ENCODE measurements around the gene RAD51B.

The RAD51B gene

DNA sequence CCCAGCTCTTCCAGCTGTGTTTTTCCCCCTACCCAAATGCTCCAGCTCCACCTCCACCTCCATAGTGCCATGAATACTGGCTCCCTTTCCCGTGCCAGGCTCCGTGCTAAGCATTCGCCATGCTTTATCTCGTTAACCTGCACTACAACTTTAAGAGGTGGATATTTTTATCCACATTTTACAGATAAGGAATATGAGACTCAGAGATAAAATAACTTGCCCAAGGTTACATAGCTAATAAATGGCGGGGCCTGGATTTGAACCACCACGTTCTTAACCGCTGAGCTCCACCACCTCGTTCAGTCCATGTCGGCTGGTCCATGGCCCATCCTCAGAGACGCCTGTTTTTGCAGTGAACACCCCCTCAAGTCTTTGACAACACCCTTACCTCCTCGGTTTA is 858.3 kb downstream of the RAD51B start:
- peak overlapping the region; percentile 43 for H3K27ac Mint-ChIP-seq
- ATAC-seq (ENCODE audit: low read depth) (no peak), DNase-seq (ENCODE audit: low spot score in 2 of 2) (no peak)
- no peaks in the 10 kb centered on the region for H3K27me3 Mint-ChIP-seq
- H3K36me3 Mint-ChIP-seq = peaks cover 21% of the 10 kb centered on the region
- H3K9me3 Mint-ChIP-seq = no peaks in the 10 kb centered on the region
- H3K4me1 Mint-ChIP-seq = peaks cover 35% of the 10 kb centered on the region
- H3K4me3 Mint-ChIP-seq = no peak overlapping the region

DNA sequence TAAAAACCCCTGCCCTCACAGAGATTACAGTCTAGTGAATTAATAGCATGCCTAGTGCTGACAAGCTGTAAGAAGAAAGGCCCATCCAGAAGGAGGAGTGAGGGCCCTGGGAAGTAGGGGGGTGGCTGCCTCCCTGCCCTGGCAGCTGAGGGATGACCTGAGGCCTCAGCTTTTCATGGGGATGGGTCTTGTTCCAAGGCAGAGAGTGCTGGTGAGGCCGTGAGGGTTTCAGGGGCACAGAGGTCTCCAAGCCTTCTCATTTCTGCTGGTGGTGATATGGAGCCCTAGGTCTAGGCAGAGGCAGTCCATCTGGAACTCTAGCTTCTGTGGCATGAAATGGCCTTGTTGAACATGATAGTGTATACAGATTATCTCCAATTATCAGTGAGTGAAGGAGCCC is 858.9 kb downstream of the RAD51B start:
- Mint-ChIP-seq H3K4me1 (peaks cover 39% of the 10 kb centered on the region), H3K9me3 (no peaks in the 10 kb centered on the region), H3K4me3 (no peak overlapping the region), H3K27me3 (no peaks in the 10 kb centered on the region), H3K27ac (no peak overlapping the region), H3K36me3 (peaks cover 21% of the 10 kb centered on the region)
- ATAC-seq (ENCODE audit: low read depth) (no peak), DNase-seq (ENCODE audit: low spot score in 2 of 2) (no peak)

DNA sequence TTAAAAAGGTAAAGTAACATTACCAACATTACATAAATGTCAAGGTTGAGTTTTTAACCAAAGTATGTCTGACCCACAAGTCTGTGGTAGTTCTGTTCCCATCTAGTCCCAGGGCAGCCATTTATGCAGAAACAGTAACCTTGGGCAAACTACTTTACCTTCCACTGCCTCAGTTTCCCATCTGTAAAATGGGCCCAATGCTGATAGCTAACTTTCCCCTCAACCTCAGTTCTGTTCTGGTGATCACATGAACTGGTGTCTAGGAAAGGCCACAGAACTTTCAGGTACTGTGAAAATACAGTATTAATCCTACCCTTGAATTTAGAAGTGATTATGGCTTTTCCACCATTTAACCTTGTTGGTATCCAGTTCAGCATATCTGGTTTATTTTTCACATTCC is 859.7 kb downstream of the RAD51B start:
- Mint-ChIP-seq H3K4me1 (peaks cover 46% of the 10 kb centered on the region), H3K36me3 (peaks cover 21% of the 10 kb centered on the region), H3K27ac (peak overlapping the region; percentile 60), H3K4me3 (no peak overlapping the region), H3K9me3 (no peaks in the 10 kb centered on the region), H3K27me3 (no peaks in the 10 kb centered on the region)
- ATAC-seq (ENCODE audit: low read depth) (no peak), DNase-seq (ENCODE audit: low spot score in 2 of 2) (no peak)

DNA sequence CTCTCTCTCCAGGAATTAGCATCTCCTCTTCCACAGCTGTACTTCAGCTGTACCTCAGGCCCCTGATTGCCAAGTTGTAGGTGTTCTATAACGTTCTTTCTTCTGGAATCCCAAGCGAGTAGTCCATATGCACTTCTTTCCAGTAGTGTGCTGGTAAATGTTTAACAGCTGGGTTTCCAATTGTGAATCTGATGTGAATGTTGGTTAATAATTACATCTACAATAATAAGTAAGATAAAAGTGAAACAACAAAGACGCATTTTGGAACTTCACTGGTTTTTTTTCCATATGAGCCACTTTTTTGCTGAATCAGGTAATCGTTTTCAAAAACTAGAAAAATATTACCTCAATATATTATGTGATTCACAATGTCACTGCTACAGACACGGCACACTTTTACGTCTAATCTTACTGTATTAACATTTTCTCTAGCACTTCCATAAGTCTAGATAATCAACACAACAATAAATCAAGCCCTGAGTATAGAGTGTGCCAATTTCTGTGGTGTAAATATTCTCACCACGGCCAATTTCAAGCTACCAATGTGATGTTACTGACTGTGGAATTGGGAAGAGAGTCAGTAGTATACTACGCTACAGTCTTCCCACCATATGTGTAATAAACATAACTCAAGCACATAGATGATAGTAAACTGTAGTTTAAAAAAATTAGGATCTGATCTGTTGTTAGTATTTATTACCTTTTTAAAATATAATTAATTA is 860.3 kb downstream of the RAD51B start:
- DNase-seq (ENCODE audit: low spot score in 2 of 2) = no peak
- H3K27me3 Mint-ChIP-seq = no peaks in the 10 kb centered on the region

DNA sequence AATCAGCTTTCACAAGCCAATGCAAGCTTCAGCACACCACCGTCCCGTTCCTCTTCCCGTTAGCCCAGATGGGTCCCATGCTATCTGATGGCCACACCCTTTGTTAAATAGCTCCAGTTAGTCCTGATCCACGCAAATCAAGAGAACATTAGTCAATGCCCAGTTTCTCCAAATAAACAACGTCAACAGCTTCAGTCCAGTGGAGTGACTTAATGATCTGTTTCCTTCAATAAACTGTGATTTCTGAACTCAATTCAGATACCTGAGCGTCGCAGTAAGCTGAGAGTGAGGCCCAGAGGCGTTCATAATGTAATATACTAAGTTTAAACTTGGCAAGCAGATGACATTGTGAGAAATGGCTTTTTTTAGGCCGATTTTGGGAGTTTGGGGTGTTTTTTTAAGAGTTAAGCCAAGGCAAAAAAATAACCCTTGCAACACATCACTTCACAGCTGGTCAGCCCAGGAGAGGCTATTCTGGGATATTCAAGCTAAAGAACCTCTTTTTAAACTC is 861.0 kb downstream of the RAD51B start:
- H3K9me3 Mint-ChIP-seq = no peaks in the 10 kb centered on the region
- DNase-seq (ENCODE audit: low spot score in 2 of 2) (no peak), ATAC-seq (ENCODE audit: low read depth) (no peak)
- H3K36me3 Mint-ChIP-seq = peaks cover 21% of the 10 kb centered on the region
- no peak overlapping the region for H3K4me3 Mint-ChIP-seq
- peak overlapping the region; percentile 53 for H3K27ac Mint-ChIP-seq
- H3K4me1 Mint-ChIP-seq = peaks cover 51% of the 10 kb centered on the region
- H3K27me3 Mint-ChIP-seq = no peaks in the 10 kb centered on the region

More for the DNA sequence above, 860.3 kb downstream of the RAD51B start:
- Mint-ChIP-seq H3K27ac (peak overlapping the region; percentile 60), H3K36me3 (peaks cover 21% of the 10 kb centered on the region), H3K9me3 (no peaks in the 10 kb centered on the region), H3K4me1 (peaks cover 48% of the 10 kb centered on the region), H3K4me3 (no peak overlapping the region)
- no peak for ATAC-seq (ENCODE audit: low read depth)

DNA sequence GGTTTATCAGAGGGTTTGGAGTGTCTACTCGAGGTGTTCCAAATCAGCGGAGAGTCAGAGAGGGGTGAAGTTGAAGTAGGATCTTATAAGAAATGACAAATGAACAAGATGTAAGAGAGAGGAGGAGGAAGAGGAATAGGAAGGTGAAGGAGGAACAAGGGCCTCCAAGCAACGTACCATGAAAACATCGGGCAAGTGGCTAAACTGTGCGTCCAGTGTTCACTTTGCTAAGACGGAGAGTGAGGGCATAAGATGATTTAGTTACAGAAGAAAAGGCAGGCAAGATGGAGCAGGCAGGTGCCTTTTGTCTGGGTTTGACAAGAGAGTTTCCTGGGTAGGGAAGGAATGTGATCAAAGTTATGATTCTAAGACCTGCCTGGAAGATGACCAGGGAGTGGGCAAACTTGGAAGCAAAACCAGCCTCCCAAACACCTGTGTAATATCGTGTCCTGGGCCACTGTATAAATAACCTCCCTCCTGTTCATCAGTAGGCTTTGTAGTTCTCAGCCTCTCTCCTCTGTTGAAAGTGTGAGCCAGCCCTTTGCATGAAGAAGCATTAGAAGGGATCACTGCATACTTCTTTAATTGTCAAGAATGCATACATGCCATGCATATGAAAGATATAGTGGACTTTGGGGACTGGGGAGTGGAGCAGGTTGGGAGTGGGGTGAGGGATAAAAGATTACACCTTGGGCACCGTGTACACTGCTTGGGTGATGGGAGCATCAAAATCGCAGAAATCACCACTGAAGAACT is 861.9 kb downstream of the RAD51B start:
- ATAC-seq (ENCODE audit: low read depth) (no peak), DNase-seq (ENCODE audit: low spot score in 2 of 2) (no peak)
- Mint-ChIP-seq H3K27ac (peak overlapping the region; percentile 99), H3K36me3 (peaks cover 21% of the 10 kb centered on the region), H3K4me3 (peak overlapping the region; percentile 56), H3K4me1 (peaks cover 50% of the 10 kb centered on the region), H3K9me3 (no peaks in the 10 kb centered on the region), H3K27me3 (no peaks in the 10 kb centered on the region)

DNA sequence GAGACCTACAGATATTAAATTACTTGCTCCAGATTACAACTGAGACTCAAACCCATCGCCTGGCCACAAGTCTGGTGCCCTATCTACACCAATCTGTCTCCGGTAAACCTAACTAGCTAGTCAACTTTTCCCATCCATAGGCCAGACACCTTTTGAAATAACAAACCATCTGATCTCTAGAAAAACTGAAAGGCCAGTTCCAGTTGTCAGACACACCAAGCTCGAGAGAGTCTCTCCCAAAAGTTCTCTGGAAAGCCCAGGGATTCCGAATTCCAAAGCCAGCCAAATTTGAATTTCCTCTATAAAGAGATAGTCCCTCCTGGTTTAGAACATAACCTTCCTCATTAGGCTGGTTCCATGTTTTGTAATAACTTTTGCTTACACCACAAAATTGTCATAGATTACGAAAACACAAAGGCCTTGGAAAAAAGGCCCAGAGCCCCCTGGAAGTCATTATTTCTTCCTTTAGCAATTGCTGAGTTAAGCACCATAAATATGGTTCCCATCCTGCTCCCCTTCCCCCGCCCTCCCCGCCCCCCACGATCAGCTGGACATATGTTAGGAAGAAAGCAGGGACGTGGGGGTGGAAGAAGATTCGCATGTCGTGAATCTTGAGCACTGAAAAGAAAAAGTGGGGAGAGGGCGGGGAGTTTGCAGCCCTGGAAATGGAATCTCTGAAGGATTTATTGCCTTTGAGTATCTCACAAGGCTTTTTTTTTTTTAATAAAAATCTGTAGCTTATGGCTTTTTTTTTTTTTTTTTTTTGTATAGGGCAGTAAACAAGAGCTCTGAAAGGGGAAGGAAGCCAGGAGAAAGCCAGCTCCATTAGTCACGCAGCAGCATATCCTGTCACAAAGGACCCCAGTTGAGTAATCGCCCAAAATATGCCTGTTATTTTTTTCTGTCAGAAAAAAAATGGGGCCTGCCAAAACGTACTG is 862.9 kb downstream of the RAD51B start:
- DNase-seq (ENCODE audit: low spot score in 2 of 2) (peak in 1 of 2 donors; percentile 49), ATAC-seq (ENCODE audit: low read depth) (peak; percentile 36)
- Mint-ChIP-seq H3K4me3 (peak overlapping the region; percentile 80), H3K36me3 (peaks cover 21% of the 10 kb centered on the region), H3K9me3 (no peaks in the 10 kb centered on the region), H3K27ac (peak overlapping the region; percentile 99), H3K4me1 (peaks cover 53% of the 10 kb centered on the region), H3K27me3 (no peaks in the 10 kb centered on the region)

DNA sequence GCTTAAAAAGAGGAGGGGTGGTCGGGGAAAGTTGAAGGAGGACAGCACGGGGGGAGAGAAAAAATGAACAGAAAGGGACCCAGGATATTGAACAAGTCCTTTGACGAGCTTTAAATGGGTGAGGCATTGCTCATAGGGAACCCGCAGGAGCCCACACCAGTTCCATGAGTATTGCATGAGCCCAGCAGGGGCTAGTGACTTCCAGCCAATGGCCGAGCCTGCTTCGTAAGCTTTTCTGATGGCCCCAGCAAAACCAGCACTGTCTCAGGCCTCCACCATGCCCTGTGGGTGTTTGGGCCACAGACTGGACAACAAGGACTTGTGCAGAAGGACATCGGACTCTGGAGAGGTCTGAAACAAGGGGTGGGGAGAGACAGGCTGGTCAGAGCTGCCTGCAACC is 863.7 kb downstream of the RAD51B start:
- DNase-seq (ENCODE audit: low spot score in 2 of 2) (no peak), ATAC-seq (ENCODE audit: low read depth) (no peak)
- Mint-ChIP-seq H3K9me3 (no peaks in the 10 kb centered on the region), H3K36me3 (peaks cover 15% of the 10 kb centered on the region), H3K27ac (peak overlapping the region; percentile 99), H3K27me3 (no peaks in the 10 kb centered on the region), H3K4me3 (peak overlapping the region; percentile 80), H3K4me1 (peaks cover 53% of the 10 kb centered on the region)

DNA sequence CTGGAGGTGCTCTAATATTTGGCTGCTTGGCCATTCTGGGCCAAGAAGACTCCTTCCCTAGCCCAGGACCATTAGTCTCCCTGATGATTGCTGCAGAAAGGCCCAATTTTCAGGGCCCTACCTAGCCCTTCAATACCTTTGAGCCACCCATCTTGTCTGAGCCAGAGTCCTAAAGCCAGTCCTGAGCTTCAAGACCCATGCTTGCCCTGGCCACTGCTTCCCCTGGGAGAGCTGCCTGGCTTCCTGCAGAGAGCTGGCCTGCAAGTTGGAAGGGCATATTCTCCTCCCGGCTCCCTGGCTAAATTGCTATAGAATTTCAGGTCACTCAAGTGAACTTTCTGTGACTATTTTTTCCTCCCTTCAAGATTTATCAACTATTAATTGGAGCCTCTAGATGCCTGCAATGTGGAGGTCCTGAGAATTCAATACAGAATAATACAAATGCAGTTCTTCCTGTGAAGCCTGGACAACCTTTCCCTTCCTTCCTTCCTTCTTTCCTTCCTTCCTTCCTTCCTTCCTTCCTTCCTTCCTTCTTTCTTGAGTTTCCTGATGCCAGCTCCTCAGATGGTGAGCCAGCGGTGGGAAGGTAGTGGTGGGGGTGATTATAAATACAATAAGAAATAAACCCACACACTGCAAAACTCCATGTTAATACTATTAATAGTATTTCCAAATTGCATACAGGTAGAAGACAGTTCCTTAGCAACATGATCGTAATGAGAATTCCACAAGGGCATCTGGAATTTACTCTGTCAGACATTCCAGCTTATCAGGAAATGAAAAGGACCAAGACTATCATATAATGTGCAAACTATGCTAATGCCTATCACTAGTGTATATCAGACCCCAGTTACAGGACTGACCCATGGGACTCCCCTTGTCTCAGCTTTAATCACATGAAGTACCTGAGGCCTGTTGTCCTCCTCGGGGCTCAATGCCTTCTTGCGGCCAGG is 865.2 kb downstream of the RAD51B start:
- Mint-ChIP-seq H3K4me1 (peaks cover 61% of the 10 kb centered on the region), H3K36me3 (peaks cover 10% of the 10 kb centered on the region), H3K4me3 (peak overlapping the region; percentile 62), H3K9me3 (no peaks in the 10 kb centered on the region), H3K27me3 (no peaks in the 10 kb centered on the region), H3K27ac (peak overlapping the region; percentile 99)
- ATAC-seq (ENCODE audit: low read depth) = no peak
- DNase-seq (ENCODE audit: low spot score in 2 of 2) = no peak

DNA sequence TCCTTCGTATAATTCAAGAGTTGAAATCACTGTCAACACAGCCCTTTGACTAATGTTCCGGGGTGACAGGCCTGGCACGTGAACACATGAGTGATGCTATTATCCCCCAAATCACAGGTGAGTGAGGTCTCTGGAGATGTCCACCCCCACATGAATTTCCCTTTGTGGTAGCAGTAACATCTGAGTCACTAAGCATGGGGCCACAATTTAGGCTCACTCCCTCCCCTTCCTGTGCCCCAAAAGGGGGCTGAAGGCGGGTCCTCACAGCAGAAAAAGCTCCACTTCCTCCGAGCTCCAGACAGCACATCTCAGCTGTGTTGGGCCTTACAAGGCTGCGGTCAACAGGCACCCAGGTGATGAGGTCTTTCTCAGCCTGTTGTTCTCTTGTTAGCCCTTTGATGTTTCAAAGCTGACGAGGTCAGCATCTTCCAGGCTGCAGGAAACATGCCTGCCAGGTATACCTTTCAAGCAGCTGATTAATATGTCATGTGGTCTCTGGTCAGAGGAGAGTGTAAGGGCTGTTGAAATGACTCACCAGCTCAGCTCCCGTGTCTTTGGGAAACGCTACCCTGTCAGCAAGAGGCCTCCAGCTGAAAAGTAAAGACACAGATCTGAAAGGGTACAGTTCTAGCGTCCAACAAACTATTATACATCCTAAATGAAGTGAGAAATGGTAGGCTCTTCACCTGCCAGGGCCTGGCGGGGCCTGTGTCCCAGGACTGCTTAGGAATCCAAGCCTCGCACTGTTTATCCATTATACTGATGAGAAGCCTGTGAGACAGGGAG is 866.0 kb downstream of the RAD51B start:
- Mint-ChIP-seq H3K27ac (peak overlapping the region; percentile 99), H3K9me3 (no peaks in the 10 kb centered on the region), H3K4me1 (peaks cover 58% of the 10 kb centered on the region), H3K27me3 (no peaks in the 10 kb centered on the region), H3K4me3 (peak overlapping the region; percentile 49), H3K36me3 (peaks cover 5% of the 10 kb centered on the region)
- DNase-seq (ENCODE audit: low spot score in 2 of 2) (peak; percentile 69 to 86), ATAC-seq (ENCODE audit: low read depth) (peak; percentile 79)

DNA sequence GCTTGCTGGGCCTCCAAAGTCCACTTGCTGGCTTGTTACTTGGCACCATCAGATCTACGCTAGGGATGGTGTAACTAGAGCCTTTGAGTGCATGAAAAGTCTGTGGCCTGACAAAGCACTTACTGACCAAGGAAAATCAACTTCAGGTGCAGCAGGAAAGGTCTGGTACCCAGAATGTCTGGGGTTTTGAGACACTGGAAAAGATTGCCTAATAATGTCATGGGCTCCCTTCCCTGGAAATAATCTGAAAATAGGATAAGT is 866.6 kb downstream of the RAD51B start:
- Mint-ChIP-seq H3K4me3 (no peak overlapping the region), H3K4me1 (peaks cover 55% of the 10 kb centered on the region), H3K36me3 (peaks cover 3% of the 10 kb centered on the region), H3K27me3 (no peaks in the 10 kb centered on the region), H3K9me3 (no peaks in the 10 kb centered on the region), H3K27ac (peak overlapping the region; percentile 99)
- DNase-seq (ENCODE audit: low spot score in 2 of 2) (no peak), ATAC-seq (ENCODE audit: low read depth) (no peak)

DNA sequence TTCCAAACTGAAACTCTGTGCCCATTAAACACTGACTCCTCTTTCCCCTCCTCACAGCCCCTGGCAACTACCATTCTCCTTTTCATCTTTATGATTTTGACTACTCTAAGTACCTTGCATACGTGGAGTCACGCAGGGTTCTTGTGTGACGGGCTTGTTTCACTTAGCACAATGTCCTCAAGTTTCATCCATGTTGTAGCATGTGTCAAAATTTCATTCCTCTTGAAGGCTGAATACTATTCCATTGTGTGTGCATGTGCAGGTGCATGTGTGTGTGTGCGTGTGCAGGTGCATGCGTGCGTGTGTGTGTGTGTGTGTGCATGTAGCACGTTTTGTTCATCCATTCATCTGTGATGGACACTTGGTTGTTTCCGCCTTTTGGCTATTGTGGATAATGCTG is 867.1 kb downstream of the RAD51B start:
- H3K36me3 Mint-ChIP-seq = peaks cover 1% of the 10 kb centered on the region
- H3K27me3 Mint-ChIP-seq = no peaks in the 10 kb centered on the region
- no peaks in the 10 kb centered on the region for H3K9me3 Mint-ChIP-seq
- no peak overlapping the region for H3K4me3 Mint-ChIP-seq
- peak overlapping the region; percentile 99 for H3K27ac Mint-ChIP-seq
- ATAC-seq (ENCODE audit: low read depth) (no peak), DNase-seq (ENCODE audit: low spot score in 2 of 2) (no peak)
- H3K4me1 Mint-ChIP-seq = peaks cover 49% of the 10 kb centered on the region

All from memory B cell (primary cell).